Urinary bladder (tissue), 4 donors: ENCODE results near the gene ADGRG3. TPM values are rescaled to one million over a fixed set of nuclear protein-coding genes. Genes with fewer than 3 reads are reported as not detected.

Source experiments
- DNase-seq: peaks from one replicate; pipeline ENCODE4 v3.0.0-alpha.2; 2015; ENCODE audit errors: extremely low spot score
- H3K27ac ChIP-seq: one replicate; pipeline ENCODE4 v1.5.1; 2013; ENCODE audit warnings: low read depth, mild to moderate bottlenecking, moderate library complexity
- H3K36me3 ChIP-seq: one replicate; pipeline ENCODE4 v1.6.1; 2013; ENCODE audit warnings: mild to moderate bottlenecking, moderate library complexity; ENCODE audit not compliant: insufficient read depth
- H3K4me1 ChIP-seq: one replicate; pipeline ENCODE4 v1.6.1; 2013; ENCODE audit warnings: mild to moderate bottlenecking, moderate library complexity; ENCODE audit not compliant: insufficient read depth
- H3K4me3 ChIP-seq: one replicate; pipeline ENCODE4 v1.5.1; 2013; ENCODE audit warnings: low read depth, low read length
- WGBS: extraction: QIAGEN DNeasy Blood & Tissue Kit; methylation state at CpG from one replicate; pipeline ENCODE4 v1.1.7; 2013; 5-methylcytosine and 5-hydroxymethylcytosine counted together
- polyA plus RNA-seq: library from polyadenylated mRNA; stranded (reverse); fragments of 200-250 nt; gene quantifications from one replicate; pipeline ENCODE4 v1.2.3, GENCODE V29; 2013
- total RNA-seq: library from RNA; depleted of rRNA; stranded (reverse); fragments of >200 nt; gene quantifications from one replicate; pipeline ENCODE4 v1.2.3, GENCODE V29; 2014
- donor health status: healthy with polysubstance abuse.
- donor health status: healthy.

The ADGRG3 gene
- total and polyA plus RNA-seq, 2 donors = 1.2 to 1.5 TPM

DNA sequence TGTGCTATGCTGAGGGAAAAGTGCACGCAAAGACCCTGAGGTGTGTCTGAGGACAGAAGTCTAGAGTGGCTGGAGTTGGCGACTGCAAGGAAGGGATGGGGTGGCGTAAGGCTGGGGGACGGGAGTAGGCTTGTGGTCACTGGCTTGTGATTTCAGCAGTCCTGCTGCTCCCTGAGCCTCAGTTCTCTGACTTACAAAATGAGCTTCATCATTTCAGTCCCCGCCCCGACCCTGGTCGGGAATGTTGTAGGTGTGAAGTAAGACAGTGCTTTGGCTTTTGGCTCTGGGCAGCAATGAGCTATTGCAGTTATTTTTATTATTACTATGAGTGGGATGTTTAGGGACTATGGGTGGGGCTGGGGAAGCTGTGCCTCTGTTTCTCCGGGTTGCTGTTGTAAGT, 31.1 kb upstream of the ADGRG3 start:
- 63% methylated on average over 8 of the region's 8 CpGs for WGBS
- Histone ChIP-seq H3K4me3 (no peak overlapping the region), H3K4me1 (no peaks in the 10 kb centered on the region), H3K27ac (no peak overlapping the region), H3K36me3 (no peaks in the 10 kb centered on the region)
- DNase-seq = no peak

DNA sequence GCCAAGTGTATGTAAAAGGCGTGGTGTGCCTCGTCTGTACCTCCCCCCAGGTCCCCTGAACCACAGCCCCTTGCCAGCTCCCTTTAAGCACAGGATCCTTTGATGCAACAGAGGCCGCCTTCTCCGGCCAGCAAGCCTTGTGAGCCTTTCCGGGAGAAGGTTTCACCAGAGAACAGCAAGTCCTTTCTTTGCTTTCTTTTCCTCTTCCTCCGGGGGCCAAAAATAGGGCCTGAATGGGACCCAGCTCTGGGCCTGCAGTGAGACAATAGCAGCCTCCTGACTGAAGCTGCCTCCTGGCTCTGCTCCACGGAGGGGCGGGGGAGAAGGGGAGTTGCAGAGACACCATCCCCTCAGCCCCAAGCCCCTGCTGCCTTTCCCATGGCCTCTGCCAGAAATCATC, 30.7 kb upstream of the ADGRG3 start:
- no peak for DNase-seq

DNA sequence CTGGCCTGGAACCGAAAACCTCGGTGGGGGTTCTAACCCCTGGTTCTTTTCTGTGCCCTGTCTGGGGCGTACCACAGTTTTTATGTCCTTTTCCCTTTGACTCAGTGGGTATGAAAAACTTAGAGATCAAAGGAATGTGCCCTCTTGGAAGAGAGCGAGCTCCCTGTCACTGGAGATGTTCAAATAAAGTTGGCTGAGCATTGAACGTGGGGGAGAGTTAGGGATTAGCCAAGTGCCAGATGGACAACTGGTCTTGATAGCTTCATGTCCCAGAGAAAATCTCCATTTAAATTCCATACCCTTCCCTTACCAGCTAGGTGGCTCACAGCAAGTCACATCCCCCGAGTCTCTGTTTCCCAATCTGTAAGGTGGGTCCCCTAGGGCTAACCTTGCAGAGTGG, 30.1 kb upstream of the ADGRG3 start:
- Histone ChIP-seq H3K36me3 (no peaks in the 10 kb centered on the region), H3K4me1 (no peaks in the 10 kb centered on the region), H3K27ac (no peak overlapping the region), H3K4me3 (no peak overlapping the region)
- WGBS = 77% methylated on average over 6 of the region's 6 CpGs
- DNase-seq = no peak

More for the DNA sequence above, 30.7 kb upstream of the ADGRG3 start:
- H3K4me1 ChIP-seq = no peaks in the 10 kb centered on the region
- H3K4me3 ChIP-seq = no peak overlapping the region
- WGBS = 43% methylated on average over 8 of the region's 8 CpGs
- H3K27ac ChIP-seq = no peak overlapping the region
- H3K36me3 ChIP-seq = no peaks in the 10 kb centered on the region

DNA sequence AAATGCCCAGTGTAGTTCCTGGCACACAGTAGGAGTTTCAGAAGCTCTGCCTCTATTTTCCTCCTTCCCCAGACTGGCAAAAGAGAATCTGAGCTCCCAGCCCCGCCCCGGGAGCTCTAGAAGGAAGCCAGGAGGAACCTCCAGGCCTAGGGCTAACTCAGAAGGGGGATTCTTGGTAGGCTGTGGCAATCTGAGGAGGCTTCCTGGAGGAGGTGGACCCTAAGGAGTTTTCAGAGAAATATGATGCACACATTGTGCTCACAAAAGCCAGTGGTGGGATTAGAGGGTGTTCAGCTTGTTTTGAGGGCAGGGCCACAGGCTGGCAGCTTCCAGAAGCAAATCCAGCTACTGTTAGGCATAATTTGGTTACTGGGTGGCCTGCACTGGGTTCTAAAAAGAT, 29.7 kb upstream of the ADGRG3 start:
- Histone ChIP-seq H3K4me3 (no peak overlapping the region), H3K4me1 (no peaks in the 10 kb centered on the region), H3K36me3 (no peaks in the 10 kb centered on the region), H3K27ac (no peak overlapping the region)
- WGBS = 90% methylated on average over 2 of the region's 2 CpGs
- DNase-seq = no peak

DNA sequence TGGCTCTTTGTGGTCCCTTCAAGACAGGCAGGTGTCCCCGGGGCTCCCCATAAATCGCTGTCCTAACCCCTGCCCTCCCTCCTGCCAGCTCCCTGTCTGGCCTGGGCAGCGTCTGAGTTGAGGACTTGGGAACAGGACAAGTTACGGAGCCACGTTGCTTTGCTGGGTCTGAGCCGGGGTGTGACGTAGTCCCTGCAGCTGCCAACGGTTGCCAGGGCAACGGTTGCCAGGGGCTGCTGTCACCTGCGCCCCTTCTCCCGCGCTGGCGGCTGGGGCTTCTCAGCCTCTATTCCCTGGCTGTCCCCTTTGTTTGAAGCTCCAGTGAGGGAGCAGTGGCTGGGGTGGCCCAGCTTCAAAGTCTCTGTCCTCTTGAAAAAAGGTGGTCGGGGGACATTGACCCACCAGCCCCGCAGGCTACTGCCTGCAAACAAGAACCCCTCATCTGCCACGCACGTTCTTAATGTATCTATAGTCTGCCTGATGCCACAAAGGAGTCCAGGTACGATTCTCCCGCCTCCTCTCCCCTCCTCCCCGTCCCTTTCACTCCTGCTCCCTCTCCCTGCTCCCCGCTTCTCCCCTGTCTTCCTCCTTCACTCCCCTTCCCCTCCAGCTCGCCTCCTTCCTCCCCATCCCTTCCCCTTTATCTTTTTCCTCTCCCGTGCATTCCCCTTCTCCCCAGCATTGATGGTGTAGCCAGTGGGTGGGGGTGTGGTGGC, 28.8 kb upstream of the ADGRG3 start:
- no peaks in the 10 kb centered on the region for H3K4me1 ChIP-seq
- DNase-seq = no peak
- no peaks in the 10 kb centered on the region for H3K36me3 ChIP-seq
- H3K4me3 ChIP-seq = no peak overlapping the region
- WGBS = 37% methylated on average over 23 of the region's 23 CpGs
- H3K27ac ChIP-seq = no peak overlapping the region

DNA sequence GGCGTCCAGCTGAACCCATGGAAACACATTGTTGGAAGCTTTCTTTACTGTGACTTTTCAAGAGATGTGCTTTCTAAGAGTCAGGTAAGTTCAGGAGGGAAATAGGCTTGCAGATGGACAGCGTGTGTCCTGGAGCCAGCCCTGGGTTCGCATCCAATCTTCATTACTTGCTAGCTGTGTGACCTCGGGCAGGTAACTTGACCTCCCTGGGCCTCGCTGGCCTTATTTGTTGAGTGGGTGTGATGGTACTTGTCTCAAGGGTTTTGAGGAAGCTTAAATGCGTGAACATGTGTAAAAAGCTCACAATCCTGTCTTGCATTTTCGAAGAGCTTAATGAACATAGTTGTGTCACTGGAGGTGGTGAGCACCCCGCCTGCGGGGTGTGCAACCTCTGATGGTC, 27.9 kb upstream of the ADGRG3 start:
- Histone ChIP-seq H3K36me3 (no peaks in the 10 kb centered on the region), H3K4me3 (no peak overlapping the region), H3K4me1 (no peaks in the 10 kb centered on the region), H3K27ac (no peak overlapping the region)
- 92% methylated on average over 9 of the region's 9 CpGs for WGBS
- no peak for DNase-seq

DNA sequence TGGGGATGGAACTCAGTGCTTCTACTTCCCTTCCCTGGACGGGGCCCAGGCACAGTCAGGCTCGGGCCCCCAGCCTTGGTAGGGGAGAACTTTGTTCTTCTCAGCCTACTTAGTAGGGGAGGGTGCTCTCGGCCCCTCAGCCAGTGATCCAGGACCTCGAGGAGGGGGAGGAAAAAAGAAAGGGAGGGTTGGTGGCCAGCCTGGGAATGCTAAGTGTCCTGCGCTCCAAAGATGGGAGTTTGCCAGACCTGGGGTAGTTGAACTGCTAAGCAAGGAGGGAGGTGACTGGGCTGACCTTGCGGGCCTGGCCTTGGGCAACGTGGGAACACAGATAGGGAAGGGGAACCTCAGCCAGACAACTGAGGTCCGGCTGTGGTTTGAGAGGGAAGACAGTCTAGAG, 27.5 kb upstream of the ADGRG3 start:
- DNase-seq = no peak
- Histone ChIP-seq H3K4me1 (no peaks in the 10 kb centered on the region), H3K36me3 (no peaks in the 10 kb centered on the region), H3K4me3 (no peak overlapping the region), H3K27ac (no peak overlapping the region)
- 77% methylated on average over 8 of the region's 8 CpGs for WGBS

DNA sequence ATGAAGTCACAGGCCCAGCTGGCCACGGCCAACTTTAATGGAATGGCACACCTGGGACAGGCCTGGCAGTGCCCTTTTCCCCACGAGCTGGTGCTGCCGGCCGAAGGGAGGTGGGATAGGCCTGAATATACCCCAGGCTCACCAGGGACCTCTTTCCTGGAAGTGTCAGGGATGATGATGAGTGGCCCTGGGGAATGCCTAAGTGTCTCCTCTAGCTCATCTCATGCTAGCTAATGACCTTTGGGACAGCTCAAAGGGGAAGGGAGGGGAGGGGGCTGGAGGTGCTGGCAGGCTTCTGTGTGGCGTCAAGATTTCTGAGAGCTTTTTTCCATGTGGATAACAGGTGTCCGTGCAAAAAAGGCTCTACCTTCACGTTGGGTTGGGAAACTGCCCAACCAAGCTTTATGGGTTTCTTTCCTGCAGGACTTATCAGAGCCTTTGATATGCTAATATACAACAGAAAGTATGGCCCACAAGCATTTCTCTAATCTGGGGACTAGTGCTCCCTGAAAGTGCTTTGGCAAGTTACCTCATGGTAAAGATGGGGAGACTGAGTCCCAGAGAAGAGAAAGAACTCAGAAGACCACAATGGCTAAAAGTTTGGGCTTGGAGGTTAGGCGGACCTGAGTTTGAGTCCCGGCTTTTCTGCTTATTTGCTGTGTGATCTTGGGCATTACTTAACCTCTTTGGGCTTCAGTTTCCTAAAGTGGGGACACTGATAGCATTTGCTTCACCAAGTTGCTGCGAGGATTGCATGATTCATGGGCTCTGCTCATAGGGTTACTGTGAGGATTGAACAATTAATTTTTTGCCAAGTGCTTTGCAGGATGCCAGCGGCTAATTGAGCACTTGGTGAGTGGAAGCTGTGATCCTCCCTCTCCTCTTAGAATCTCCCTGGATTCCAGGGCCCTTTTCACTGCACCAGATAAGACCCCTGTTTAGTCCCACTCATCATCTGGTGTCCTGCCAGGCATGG, 25.7 kb upstream of the ADGRG3 start:
- no peaks in the 10 kb centered on the region for H3K4me1 ChIP-seq
- 82% methylated on average over 11 of the region's 11 CpGs for WGBS
- no peak overlapping the region for H3K27ac ChIP-seq
- no peaks in the 10 kb centered on the region for H3K36me3 ChIP-seq
- no peak for DNase-seq
- H3K4me3 ChIP-seq = no peak overlapping the region

DNA sequence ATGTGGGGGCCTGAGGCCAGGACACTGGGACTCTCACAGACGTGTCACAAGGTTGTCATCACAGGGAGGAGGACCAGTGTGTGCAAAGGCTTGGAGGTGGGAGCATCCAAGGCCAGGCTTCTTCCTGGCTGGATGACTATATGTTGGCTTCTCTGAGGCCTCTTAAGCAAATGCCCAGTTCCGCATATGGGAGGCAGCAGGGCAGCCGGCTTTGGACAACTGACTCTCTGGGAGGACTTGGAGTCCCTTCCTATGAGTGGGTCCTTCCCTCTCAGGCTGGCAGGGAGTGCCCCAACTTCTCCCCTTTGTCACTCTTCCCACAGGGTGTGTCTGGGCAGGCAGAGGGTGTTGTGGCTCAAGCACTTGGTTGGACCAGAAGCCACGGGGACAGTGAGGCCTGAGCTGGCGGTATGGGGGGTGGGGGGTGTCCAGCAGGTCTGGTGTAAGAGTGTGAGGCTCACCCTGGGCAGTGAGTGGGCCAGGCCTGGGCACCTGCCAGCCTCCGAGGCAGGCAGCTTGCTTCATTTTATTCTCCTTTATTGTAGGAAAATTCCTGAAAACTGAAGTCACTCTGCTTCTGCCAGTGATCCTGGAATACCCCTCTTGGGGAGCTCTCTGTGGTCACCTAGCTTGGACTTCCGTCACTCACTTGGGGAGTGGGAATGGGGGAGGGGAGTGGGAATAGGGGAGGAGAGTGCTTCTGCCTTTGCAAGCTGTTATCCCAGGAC, 24.8 kb upstream of the ADGRG3 start:
- Histone ChIP-seq H3K4me3 (no peak overlapping the region), H3K4me1 (no peaks in the 10 kb centered on the region), H3K27ac (no peak overlapping the region), H3K36me3 (no peaks in the 10 kb centered on the region)
- WGBS = 47% methylated on average over 7 of the region's 7 CpGs
- DNase-seq = no peak

DNA sequence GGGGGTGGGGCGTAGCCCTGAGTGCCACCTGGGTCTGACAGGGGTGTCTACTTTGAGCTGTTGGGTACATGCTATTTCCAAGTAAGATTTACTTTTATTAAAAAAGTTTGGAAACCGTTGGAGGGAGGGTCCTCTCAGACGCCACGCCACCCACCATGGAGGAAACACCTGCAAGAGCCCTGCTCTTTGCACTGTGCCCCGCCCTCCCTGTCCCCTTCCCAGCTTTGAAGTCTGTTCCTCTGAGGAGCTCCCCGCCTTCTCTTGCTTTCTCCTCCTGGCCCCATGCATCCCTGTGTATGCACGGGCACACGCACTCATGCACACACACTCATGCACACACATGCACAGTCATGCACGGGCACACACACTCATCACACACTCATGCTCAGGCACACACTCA, 24.2 kb upstream of the ADGRG3 start:
- Histone ChIP-seq H3K4me3 (no peak overlapping the region), H3K36me3 (no peaks in the 10 kb centered on the region), H3K4me1 (no peaks in the 10 kb centered on the region), H3K27ac (no peak overlapping the region)
- DNase-seq = no peak
- WGBS = 69% methylated on average over 9 of the region's 9 CpGs

DNA sequence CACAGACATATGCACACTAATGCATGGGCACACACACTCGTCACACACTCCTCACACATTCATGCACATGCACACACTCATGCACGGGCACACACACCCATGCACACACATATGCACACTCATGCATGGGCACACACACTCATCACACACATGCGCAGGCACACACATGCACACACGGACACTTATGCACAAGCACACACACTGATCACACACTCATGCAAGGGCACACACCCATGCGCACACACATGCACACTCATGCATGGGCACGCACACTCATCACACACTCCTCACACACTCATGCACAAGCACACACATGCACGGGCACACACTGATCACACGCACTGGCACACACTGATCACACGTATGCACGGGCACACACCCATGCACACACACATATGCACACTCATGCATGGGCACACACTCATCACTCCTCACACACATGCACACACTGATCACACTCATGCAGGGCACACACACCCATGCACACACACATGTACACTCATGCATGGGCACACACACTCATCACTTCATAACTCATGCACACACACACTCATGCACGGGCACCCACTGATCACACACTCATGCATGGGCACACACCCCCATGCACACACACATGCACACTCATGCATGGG, 23.6 kb upstream of the ADGRG3 start:
- no peak for DNase-seq
- 84% methylated on average over 11 of the region's 11 CpGs for WGBS
- Histone ChIP-seq H3K36me3 (no peaks in the 10 kb centered on the region), H3K4me1 (no peaks in the 10 kb centered on the region), H3K4me3 (no peak overlapping the region), H3K27ac (no peak overlapping the region)

DNA sequence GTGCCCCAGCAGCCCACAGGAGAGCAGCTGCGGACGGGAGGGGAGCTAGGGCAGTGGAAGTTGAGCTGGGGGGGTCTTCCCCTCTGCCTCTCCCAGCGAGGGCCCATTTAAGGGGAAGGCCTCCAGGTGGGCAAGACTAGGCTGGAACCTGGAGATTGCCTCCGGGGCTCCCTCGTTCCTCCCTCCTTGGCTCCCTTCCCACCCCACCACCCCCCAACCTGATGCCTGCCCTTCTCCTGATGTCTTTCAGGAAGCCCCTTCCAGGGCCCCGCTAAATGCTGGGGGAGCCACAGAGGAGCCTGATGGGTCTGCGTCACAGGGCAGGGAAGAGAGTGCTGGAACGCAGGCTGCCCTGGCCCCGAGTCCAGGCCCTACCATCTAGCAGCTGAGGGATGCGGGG, 22.9 kb upstream of the ADGRG3 start:
- no peak overlapping the region for H3K27ac ChIP-seq
- WGBS = 42% methylated on average over 10 of the region's 10 CpGs
- H3K36me3 ChIP-seq = no peaks in the 10 kb centered on the region
- no peaks in the 10 kb centered on the region for H3K4me1 ChIP-seq
- H3K4me3 ChIP-seq = no peak overlapping the region
- no peak for DNase-seq

DNA sequence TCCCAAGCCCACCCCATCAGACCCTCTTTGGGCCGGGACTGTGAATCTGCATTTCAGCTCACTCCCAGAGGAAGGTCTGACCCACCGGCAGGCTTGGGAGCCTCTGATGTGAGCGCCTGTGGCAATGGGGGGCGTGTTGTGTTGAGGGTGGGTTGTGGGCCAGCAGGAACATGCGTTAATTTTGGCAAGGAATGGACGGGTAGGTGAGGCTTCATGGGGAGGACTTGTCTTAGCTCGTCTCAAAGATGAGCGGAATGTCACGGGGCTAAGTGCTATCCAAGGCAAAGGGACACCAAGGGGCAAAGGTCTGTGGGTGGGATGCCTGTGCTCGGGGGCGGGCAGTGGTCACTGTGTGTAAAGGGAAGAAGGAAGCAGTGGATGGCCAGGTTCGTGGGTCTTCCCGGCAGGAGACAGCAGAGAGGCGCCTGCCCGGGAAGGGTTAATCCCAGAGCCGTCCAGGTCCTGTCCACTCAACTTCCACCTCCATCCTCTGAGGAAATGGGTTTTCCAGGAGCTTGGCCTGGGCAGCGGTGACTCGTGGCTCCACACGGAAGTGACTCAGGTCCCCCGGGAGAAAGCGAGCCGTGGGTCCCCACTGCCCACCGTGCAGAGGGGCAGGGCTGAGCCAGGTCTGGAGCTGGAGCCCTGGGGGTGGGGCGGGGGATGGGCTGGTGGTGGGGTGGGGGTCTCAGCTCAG, 22.3 kb upstream of the ADGRG3 start:
- no peak for DNase-seq

More for the DNA sequence above, 22.3 kb upstream of the ADGRG3 start:
- Histone ChIP-seq H3K27ac (no peak overlapping the region), H3K4me3 (no peak overlapping the region), H3K36me3 (no peaks in the 10 kb centered on the region), H3K4me1 (no peaks in the 10 kb centered on the region)
- WGBS = 47% methylated on average over 24 of the region's 24 CpGs
